ENCODE results near the gene MCF2L.

MCF2L gene

DNA sequence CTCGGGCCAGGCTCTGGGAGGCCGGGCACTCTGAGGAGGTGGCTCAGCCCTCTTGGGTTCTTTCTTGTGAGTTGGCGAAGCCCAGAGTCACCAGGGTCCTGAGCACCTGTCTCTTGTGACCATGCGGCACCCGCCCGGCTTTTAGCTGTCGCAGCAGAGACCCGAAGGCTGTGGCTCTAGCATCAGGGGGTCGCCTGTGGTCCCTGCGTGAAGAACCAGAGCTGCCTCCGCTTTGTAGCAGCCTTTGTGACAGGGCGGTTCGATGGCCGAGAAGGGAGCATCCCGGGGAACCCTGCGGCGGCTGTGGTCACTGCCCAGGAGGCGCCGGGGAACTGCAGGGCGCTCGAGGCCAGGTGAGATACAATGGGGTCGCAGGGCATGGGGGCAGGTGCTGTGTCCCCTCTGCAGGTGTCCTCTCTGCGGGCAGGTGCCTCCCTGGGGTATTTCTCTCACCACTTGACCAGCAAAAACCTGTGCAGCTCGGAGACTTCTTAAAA, 10.4 kb downstream of the MCF2L start:
- no peak overlapping the region for H3K4me3 ChIP-seq (ENCODE audit: control insufficient read depth, low read depth, low read length)
- no peak for DNase-seq (ENCODE audit: low read depth)

DNA sequence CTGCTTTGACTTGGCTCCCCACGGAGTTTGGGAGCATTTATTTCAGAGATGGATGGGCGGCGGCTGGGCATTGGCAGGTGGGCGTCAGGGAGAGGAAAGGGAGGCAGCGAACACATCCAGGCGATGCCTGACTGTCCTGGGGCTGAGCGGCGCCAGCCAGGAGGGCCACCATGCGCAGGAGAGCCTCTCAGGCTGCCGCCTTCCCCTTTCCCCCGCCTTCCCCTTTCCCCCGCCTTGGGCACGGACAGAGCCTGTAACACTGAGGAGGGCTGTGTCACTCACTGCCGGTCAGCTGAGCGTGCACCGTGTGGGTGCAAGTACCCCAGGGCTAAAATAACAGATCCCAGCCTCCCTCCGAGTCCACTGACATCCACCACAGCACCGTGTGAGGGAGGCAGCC, 11.4 kb downstream of the MCF2L start:
- TF ChIP-seq, protein P1, sequence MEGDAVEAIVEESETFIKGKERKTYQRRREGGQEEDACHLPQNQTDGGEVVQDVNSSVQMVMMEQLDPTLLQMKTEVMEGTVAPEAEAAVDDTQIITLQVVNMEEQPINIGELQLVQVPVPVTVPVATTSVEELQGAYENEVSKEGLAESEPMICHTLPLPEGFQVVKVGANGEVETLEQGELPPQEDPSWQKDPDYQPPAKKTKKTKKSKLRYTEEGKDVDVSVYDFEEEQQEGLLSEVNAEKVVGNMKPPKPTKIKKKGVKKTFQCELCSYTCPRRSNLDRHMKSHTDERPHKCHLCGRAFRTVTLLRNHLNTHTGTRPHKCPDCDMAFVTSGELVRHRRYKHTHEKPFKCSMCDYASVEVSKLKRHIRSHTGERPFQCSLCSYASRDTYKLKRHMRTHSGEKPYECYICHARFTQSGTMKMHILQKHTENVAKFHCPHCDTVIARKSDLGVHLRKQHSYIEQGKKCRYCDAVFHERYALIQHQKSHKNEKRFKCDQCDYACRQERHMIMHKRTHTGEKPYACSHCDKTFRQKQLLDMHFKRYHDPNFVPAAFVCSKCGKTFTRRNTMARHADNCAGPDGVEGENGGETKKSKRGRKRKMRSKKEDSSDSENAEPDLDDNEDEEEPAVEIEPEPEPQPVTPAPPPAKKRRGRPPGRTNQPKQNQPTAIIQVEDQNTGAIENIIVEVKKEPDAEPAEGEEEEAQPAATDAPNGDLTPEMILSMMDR (IDR thresholded peaks at IDR 0.05; ENCODE audit: control insufficient read depth, insufficient read depth, low read depth, low read length, missing control alignments), result no peak
- H3K4me3 ChIP-seq (ENCODE audit: control insufficient read depth, low read depth, low read length), result no peak overlapping the region
- no peak for DNase-seq (ENCODE audit: low read depth)

More for the DNA sequence above, 10.4 kb downstream of the MCF2L start:
- TF ChIP-seq, protein P1 (IDR thresholded peaks at IDR 0.05; ENCODE audit: control insufficient read depth, insufficient read depth, low read depth, low read length, missing control alignments), result no peak

DNA sequence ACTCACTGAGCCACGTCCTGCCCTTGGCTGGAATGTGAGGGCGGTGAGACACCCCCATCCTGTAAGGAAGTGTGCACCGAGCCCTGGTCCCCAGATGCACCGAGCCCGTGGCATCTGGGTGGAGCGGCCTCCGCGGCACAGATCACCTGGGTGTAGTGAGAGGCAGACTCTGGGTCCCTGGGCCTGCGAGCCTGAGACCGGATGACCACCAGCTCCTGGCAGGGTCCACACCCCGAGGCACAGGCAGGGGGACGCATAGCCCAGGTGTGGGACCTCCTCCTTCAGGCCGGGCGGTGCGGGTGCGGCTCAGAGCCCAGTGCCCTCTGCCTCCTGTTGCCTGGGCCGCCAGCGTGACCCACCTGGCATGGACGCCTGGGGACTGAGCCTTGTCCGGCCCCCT, 12.4 kb downstream of the MCF2L start:
- H3K4me3 ChIP-seq (ENCODE audit: control insufficient read depth, low read depth, low read length), result no peak overlapping the region
- TF ChIP-seq, protein P1 (IDR thresholded peaks at IDR 0.05; ENCODE audit: control insufficient read depth, insufficient read depth, low read depth, low read length, missing control alignments), result no peak
- DNase-seq (ENCODE audit: low read depth), result no peak

DNA sequence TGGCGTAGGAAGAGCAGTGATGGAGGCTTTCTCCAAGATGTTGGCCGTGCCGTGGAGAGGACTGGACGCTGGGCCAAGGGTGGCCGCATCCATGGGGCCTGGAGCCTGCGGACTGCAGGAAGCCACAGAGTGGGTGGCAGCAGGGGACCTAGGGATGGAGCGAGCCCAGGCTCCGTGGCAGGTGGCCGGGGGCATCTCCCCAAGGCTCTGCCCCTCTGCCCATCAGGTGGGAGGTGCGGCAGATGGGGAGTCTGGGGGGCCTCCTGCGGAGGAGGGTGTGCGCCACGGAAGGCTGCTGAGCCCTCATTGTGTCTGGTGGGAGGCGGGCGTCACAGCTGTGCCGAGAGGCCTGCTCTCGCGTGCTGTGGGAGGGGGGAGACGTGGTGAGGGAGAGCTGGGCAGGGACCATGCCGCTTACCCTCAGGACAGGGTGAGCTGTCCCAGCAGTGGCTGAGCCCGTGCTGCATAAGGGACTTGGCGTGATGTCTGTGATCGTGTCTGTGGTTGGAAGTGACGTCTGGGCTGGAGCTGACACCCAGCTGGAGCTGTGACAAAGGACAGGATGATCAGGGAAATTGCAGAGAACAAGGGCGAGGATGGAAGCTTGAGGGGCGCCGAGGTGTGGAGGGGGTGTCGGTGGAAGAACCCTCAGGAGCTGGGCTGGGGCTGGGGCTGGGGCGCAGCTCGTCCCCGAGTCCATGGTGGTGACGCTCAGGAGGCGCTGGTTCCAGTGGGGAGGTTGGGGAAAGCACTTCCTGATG, 13.4 kb downstream of the MCF2L start:
- no peak for DNase-seq (ENCODE audit: low read depth)
- no peak overlapping the region for H3K4me3 ChIP-seq (ENCODE audit: control insufficient read depth, low read depth, low read length)
- TF ChIP-seq, protein P1 (IDR thresholded peaks at IDR 0.05; ENCODE audit: control insufficient read depth, insufficient read depth, low read depth, low read length, missing control alignments), result no peak

DNA sequence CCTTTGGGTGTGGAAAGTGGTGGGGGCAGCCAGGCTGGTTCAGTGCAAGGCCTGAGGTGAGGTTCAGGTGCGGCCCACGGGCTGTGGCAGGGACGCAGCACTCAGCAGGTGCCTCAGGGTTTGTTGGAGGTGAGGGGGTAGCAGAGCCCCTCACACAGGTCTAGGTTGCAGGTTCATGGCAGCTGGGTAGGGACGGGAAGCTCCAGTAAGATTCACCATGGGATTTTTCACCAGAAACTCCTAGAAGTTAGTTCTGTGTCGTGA, 14.0 kb downstream of the MCF2L start:
- DNase-seq (ENCODE audit: low read depth), result no peak
- no peak overlapping the region for H3K4me3 ChIP-seq (ENCODE audit: control insufficient read depth, low read depth, low read length)

DNA sequence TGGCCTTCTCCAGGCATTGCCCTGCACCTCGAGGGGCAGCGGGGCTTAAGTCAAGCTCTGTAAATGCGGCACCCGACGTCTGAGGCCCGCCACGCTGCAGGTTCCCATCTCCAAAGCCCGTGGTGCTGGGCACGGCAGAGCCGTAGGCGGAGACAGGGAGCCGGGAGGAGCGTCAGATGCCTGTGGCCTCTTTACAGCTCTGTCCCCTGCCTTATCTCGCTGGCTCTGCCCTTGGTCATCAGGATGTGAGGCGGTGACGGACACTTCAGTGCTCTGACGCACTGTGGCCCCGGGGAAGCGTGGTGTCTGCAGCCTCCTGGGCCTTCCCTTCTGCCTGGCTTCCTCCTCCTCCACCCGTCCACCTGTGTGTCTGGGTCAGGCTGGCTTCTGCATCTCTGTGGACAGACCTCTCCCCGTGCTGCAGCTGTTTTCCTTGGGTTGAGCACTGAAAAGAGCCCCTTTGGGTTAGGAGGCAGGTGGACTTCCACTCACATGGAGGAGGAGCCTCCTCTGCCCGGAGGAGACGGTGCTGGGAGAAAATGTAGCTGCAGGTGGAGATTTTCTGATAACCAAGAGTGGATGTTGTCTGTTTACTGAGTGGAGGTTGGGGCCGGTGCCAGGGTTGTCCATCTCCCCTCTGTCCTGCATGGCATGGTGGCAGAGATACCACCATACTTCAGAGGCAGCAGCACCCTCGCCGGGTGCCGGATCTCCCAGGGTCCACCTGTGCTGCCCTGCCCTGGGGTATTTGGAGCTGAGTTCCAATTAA, 14.6 kb downstream of the MCF2L start:
- no peak for DNase-seq (ENCODE audit: low read depth)
- TF ChIP-seq, protein P1 (IDR thresholded peaks at IDR 0.05; ENCODE audit: control insufficient read depth, insufficient read depth, low read depth, low read length, missing control alignments), result no peak
- H3K4me3 ChIP-seq (ENCODE audit: control insufficient read depth, low read depth, low read length), result no peak overlapping the region

More for the DNA sequence above, 14.0 kb downstream of the MCF2L start:
- TF ChIP-seq, protein P1 (IDR thresholded peaks at IDR 0.05; ENCODE audit: control insufficient read depth, insufficient read depth, low read depth, low read length, missing control alignments), result no peak
